HG02588 (cell line): ENCODE measurements around the gene FRMD4A.
"Not testable (repeated sequence)": the region's sequence is repeated elsewhere in the genome, so short reads cannot be mapped to it uniquely, and the experiment has no call there.

ENCODE experiments used
- ATAC-seq: cut with Tn5 transposase; IDR thresholded peaks from one replicate; pipeline ENCODE4 v1.9.1; 2021; ENCODE audit warnings: mild to moderate bottlenecking, moderate library complexity; ENCODE audit not compliant: unreplicated experiment

Gene FRMD4A

GRCh38 chr10:14116837-14117236 lies 213.9 kb downstream of the FRMD4A start:
- no peak for ATAC-seq

GRCh38 chr10:14116021-14116420 lies 214.7 kb downstream of the FRMD4A start:
- no peak for ATAC-seq

GRCh38 chr10:14114791-14115190 lies 215.9 kb downstream of the FRMD4A start:
- ATAC-seq, result no peak

GRCh38 chr10:14112056-14112455 lies 218.7 kb downstream of the FRMD4A start:
- ATAC-seq, result no peak

GRCh38 chr10:14111208-14111607 lies 219.5 kb downstream of the FRMD4A start:
- ATAC-seq, result no peak

GRCh38 chr10:14106828-14107227 lies 223.9 kb downstream of the FRMD4A start:
- ATAC-seq, result no peak

GRCh38 chr10:14102056-14102455 lies 228.7 kb downstream of the FRMD4A start:
- no peak for ATAC-seq

GRCh38 chr10:14099885-14100284 lies 230.8 kb downstream of the FRMD4A start:
- no peak for ATAC-seq

GRCh38 chr10:14093730-14094484 lies 236.8 kb downstream of the FRMD4A start:
- ATAC-seq, result no peak

GRCh38 chr10:14092799-14093198 lies 237.9 kb downstream of the FRMD4A start:
- ATAC-seq, result no peak

- ATAC-seq, result no peak
Observed at GRCh38 chr10:14089556-14090292, 241.0 kb downstream of the FRMD4A start.

- no peak for ATAC-seq
Observed at GRCh38 chr10:14087566-14087965, 243.2 kb downstream of the FRMD4A start.

GRCh38 chr10:14086596-14086995 lies 244.1 kb downstream of the FRMD4A start:
- ATAC-seq, result no peak

GRCh38 chr10:14084875-14085274 lies 245.8 kb downstream of the FRMD4A start:
- no peak for ATAC-seq

GRCh38 chr10:14080795-14081194 lies 249.9 kb downstream of the FRMD4A start:
- ATAC-seq, result no peak

GRCh38 chr10:14077430-14077829 lies 253.3 kb downstream of the FRMD4A start:
- no peak for ATAC-seq

GRCh38 chr10:14074062-14074884 lies 256.5 kb downstream of the FRMD4A start:
- ATAC-seq, result no peak

- no peak for ATAC-seq
Observed at GRCh38 chr10:14072541-14072940, 258.2 kb downstream of the FRMD4A start.

GRCh38 chr10:14071956-14072355 lies 258.8 kb downstream of the FRMD4A start:
- ATAC-seq, result no peak

GRCh38 chr10:14068601-14069250 lies 262.0 kb downstream of the FRMD4A start:
- ATAC-seq, result no peak

GRCh38 chr10:14067638-14068037 lies 263.1 kb downstream of the FRMD4A start:
- ATAC-seq, result not testable (repeated sequence)
